CD8-positive, alpha-beta memory T cell (primary cell): ENCODE measurements around the gene DSTN. TPM values are rescaled to one million over a fixed set of nuclear protein-coding genes. Genes with fewer than 3 reads are reported as not detected.

Experiments
- CTCF ChIA-PET: fragments of 350-600 bp; sonication (Branson Sonifier 250); formaldehyde crosslinking; loops from one replicate; lab custom pipeline; 2021; ENCODE audit warnings: antibody characterized with exemption; lab: Charles Lee
- POLR2A ChIA-PET: fragments of 350-600 bp; sonication (Branson Sonifier 250); formaldehyde crosslinking; loops from one replicate; lab custom pipeline; 2021; ENCODE audit warnings: antibody characterized with exemption; lab: Charles Lee
- DNase-seq, 5 donors: peaks; one replicate each; pipeline versions ENCODE4 v3.0.0 to v3.0.0-alpha.2; 2020 to 2022; ENCODE audit warnings: mixed read lengths in 1 of 5
- H3K27ac ChIP-seq: one replicate; pipeline ENCODE4 v1.7.0; 2013; ENCODE audit warnings: low read depth, mild to moderate bottlenecking, low read length, moderate library complexity
- H3K27me3 ChIP-seq: 2 replicates; pipeline ENCODE4 v1.7.0; 2013; ENCODE audit warnings: low read length, mild to moderate bottlenecking; ENCODE audit not compliant: insufficient read depth, poor library complexity, severe bottlenecking
- H3K36me3 ChIP-seq: 2 replicates; pipeline ENCODE4 v1.7.0; 2013; ENCODE audit warnings: mild to moderate bottlenecking, low read length, moderate library complexity; ENCODE audit not compliant: insufficient read depth
- H3K4me1 ChIP-seq: 2 replicates; pipeline ENCODE4 v1.7.0; 2013; ENCODE audit warnings: mild to moderate bottlenecking, low read length, moderate library complexity; ENCODE audit not compliant: insufficient read depth
- H3K4me3 ChIP-seq: 2 replicates; pipeline ENCODE4 v1.7.0; 2013; ENCODE audit warnings: mild to moderate bottlenecking, low read length
- H3K9me3 ChIP-seq: 2 replicates; pipeline ENCODE4 v1.7.0; 2013; ENCODE audit warnings: mild to moderate bottlenecking, low read length
- H3K27ac Mint-ChIP-seq, 8 donors: one replicate each; pipeline ENCODE4 v1.8.0; 2020 to 2021; ENCODE audit warnings: mixed read lengths in 8 of 8, mild to moderate bottlenecking in 6 of 8, inconsistent platforms in 3 of 8, moderate library complexity in 3 of 8
- H3K27me3 Mint-ChIP-seq, 2 donors: one replicate each; pipeline ENCODE4 v1.8.0; 2020 to 2021; ENCODE audit warnings: mixed read lengths in 2 of 2, mild to moderate bottlenecking in 1 of 2, moderate library complexity in 1 of 2
- H3K36me3 Mint-ChIP-seq, 3 donors: one replicate each; pipeline ENCODE4 v1.8.0; 2020 to 2021; ENCODE audit warnings: mixed read lengths in 3 of 3, inconsistent platforms in 1 of 3, mild to moderate bottlenecking in 1 of 3
- H3K4me1 Mint-ChIP-seq, 3 donors: one replicate each; pipeline ENCODE4 v1.8.0; 2020 to 2021; ENCODE audit warnings: mixed read lengths in 3 of 3, inconsistent platforms in 1 of 3, mild to moderate bottlenecking in 1 of 3
- H3K4me3 Mint-ChIP-seq, 7 donors: one replicate each; pipeline ENCODE4 v1.8.0; 2020 to 2021; ENCODE audit warnings: mixed read lengths in 7 of 7, mild to moderate bottlenecking in 6 of 7, moderate library complexity in 4 of 7, inconsistent platforms in 2 of 7
- H3K9me3 Mint-ChIP-seq, 5 donors: one replicate each; pipeline ENCODE4 v1.8.0; 2020 to 2022; ENCODE audit warnings: mixed read lengths in 5 of 5, mild to moderate bottlenecking in 3 of 5, moderate library complexity in 2 of 5, inconsistent platforms in 1 of 5
- polyA plus RNA-seq: library from polyadenylated mRNA; unstranded; fragments of 300-500 nt; fragmentation: Illumina TruSeq; gene quantifications from one replicate; pipeline ENCODE4 v1.2.3, GENCODE V29; 2021
- total RNA-seq, 2 experiments: library from RNA; stranded (reverse); gene quantifications; one replicate each; pipeline ENCODE4 v1.2.3, GENCODE V29; 2021

DSTN gene
- total and polyA plus RNA-seq, 3 experiments from 2014 or later: 66.4 to 135 (median 66.9) TPM

DNA sequence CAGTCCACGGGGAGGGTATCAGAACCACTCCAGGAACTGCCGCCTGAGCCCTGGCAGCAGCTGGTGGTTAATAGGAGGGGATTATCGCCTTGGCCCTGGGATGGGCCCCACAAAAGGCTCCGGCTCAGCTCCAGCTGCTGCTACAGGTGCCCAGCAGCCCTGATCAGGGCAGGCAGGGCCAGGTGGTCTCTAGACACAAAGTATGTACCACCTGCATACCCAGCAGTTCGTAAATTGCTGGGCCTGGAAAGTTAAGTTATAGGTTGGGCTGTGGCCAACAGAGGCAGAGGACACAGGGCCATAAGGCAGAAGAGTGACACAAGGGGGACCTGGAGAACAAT, 77.1 kb downstream of the DSTN start:
- no peak overlapping the region for H3K27ac ChIP-seq
- ChIA-PET CTCF (interaction anchor here (1.3 kb wide), 1 partner anchor 36 kb away, joined by 3 read pairs; the partner anchor contains the start of gene RRBP1), POLR2A (no interaction called here)
- no peaks in the 10 kb centered on the region for H3K36me3 ChIP-seq
- no peaks in the 10 kb centered on the region for H3K4me1 ChIP-seq
- no peaks in the 10 kb centered on the region for H3K27me3 ChIP-seq
- no peak overlapping the region for H3K4me3 ChIP-seq
- no peak for DNase-seq
- Mint-ChIP-seq H3K4me1 (peaks cover 0 to 10% (median 6%) of the 10 kb centered on the region in 3 donors), H3K4me3 (no peak overlapping the region), H3K27ac (peak overlapping the region in 2 of 8 donors; percentile 0 to 14), H3K27me3 (no peaks in the 10 kb centered on the region), H3K36me3 (peaks cover 0 to 15% (median 0%) of the 10 kb centered on the region in 3 donors), H3K9me3 (no peaks in the 10 kb centered on the region)
- H3K9me3 ChIP-seq: no peaks in the 10 kb centered on the region

DNA sequence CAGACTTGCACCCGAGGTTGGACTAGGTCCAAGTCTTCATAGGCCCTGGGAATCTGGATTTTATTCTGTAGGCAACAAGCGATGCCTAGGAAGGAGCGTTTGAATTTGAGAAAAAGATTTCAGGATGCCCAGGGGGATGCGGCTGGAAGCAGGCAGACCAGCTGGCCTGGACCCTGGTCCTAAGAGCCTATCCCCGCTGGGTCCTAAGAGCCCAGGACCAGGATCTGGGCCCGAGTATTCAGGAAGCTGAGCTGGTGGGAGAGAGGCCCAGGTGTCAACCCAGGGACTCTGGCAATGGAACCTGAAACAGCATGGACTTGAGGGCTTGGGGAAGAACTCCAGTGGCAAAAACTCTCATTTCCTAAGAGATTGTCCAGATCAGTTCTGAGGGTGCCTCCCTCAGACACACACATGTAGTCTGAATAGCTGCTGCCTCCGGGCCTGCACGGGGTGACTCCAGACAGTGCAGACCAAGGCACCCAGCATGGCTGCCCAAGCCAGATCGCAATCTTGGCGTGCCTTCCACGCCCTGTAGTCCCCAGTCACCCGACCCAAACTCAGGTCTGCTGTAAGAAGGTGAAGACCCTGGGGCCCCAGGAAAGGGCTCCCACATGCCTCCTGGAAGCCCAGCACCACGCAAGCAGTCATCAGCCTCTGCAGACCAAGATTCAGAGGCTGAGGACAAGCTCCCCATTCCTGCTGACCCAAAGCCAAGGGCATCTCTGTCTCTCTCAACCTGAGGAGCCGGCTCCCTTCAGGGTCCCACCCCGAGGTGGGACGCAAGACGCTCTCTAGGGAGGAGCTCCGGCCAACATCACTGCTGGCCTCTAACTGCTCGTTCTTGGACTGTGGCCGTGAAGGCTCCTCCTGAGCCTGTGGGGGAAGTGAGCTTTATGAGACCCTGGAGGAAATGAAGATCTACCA, 77.8 kb downstream of the DSTN start:
- H3K4me1 Mint-ChIP-seq: peaks cover 0 to 10% (median 6%) of the 10 kb centered on the region in 3 donors
- no peaks in the 10 kb centered on the region for H3K9me3 ChIP-seq
- CTCF ChIA-PET: interaction anchor here (1.3 to 1.9 kb wide), 2 partner anchors 35 to 142 kb away, joined by 3 to 8 read pairs; partner anchors contain the start of gene RRBP1
- H3K9me3 Mint-ChIP-seq: no peaks in the 10 kb centered on the region
- no peak overlapping the region for H3K27ac Mint-ChIP-seq
- no peak overlapping the region for H3K27ac ChIP-seq
- H3K36me3 Mint-ChIP-seq: peaks cover 0 to 9% (median 0%) of the 10 kb centered on the region in 3 donors
- H3K36me3 ChIP-seq: no peaks in the 10 kb centered on the region
- H3K4me3 ChIP-seq: no peak overlapping the region
- peak overlapping the region in 1 of 7 donors; percentile 48 for H3K4me3 Mint-ChIP-seq
- H3K27me3 ChIP-seq: no peaks in the 10 kb centered on the region
- no peaks in the 10 kb centered on the region for H3K27me3 Mint-ChIP-seq
- DNase-seq: no peak
- no peaks in the 10 kb centered on the region for H3K4me1 ChIP-seq
- POLR2A ChIA-PET: no interaction called here

DNA sequence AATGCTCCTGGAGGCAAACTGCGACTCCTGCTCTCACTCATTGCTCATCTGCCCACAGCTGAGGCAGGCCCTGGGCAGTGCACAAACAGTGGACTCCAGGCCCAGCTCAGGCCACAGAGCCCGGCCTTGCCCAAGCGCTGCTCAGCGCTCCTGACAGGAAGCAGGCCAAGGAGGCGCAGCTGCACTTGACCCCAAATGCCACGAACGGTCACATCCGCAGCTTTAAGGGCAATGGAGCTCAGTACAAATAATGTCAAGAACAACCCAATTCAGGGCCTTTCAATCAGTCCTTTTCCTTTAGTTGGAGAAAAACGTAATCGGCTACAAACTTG, 78.4 kb downstream of the DSTN start:
- no peaks in the 10 kb centered on the region for H3K36me3 ChIP-seq
- DNase-seq: no peak
- H3K4me1 ChIP-seq: no peaks in the 10 kb centered on the region
- ChIA-PET CTCF (interaction anchor here (1.4 to 1.9 kb wide), 2 partner anchors 112 to 143 kb away, joined by 5 to 8 read pairs; no protein-coding TSS in a partner anchor), POLR2A (no interaction called here)
- no peaks in the 10 kb centered on the region for H3K27me3 ChIP-seq
- Mint-ChIP-seq H3K27me3 (no peaks in the 10 kb centered on the region), H3K4me1 (peaks cover 0 to 10% (median 6%) of the 10 kb centered on the region in 3 donors), H3K4me3 (no peak overlapping the region), H3K36me3 (peaks cover 0 to 5% (median 0%) of the 10 kb centered on the region in 3 donors), H3K9me3 (no peaks in the 10 kb centered on the region), H3K27ac (no peak overlapping the region)
- H3K9me3 ChIP-seq: no peaks in the 10 kb centered on the region
- H3K4me3 ChIP-seq: no peak overlapping the region
- no peak overlapping the region for H3K27ac ChIP-seq

DNA sequence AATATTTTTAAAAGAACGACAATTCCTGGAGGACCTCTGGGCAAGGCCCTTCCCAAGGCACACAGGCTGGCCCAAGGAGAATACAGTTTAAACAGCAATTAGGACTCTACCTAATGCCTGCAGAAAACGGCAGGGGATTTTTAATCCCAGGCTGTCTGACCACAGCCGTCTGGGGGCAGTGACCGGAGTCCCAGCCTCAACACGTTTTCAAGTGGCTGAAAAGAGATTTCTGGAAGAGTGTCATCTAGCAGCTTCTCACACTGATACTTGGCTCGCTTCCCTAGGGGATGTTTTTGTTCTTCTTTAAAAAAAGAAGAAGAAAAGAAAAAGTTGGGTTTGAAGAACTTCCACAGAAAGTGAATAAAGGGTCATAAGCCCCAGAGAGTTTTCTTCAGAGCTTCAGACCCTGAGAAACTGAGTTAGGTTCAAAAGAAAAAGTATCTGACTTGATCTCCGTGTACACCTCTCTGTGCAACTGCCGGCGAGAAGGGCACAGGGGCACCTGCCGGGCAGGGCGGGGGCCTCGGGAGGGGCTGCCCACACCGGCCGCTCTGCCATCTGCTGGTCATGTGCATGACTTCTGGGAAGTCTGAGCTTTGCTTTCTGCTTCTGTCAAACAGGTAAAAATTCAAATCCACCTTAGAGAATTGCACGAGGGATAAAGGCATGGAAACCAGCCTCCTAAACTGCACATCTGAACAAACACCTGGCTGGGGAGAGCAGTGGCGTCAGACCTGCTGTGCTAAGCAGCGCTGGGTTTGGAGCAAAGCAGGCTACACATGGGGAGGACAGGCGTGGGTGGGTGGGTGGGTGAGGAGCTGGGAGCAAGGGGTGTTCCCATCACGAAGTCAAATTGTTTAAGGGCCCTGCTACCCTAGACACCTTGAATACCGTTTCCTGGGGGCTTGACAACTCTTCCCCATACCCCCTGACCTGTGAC, 79.2 kb downstream of the DSTN start:
- Mint-ChIP-seq H3K9me3 (no peaks in the 10 kb centered on the region), H3K4me3 (peak overlapping the region in 1 of 7 donors; percentile 9), H3K36me3 (no peaks in the 10 kb centered on the region), H3K27me3 (no peaks in the 10 kb centered on the region), H3K4me1 (peaks cover 0 to 10% (median 6%) of the 10 kb centered on the region in 3 donors), H3K27ac (peak overlapping the region in 1 of 8 donors; percentile 14)
- no peaks in the 10 kb centered on the region for H3K9me3 ChIP-seq
- no peak overlapping the region for H3K27ac ChIP-seq
- ChIA-PET POLR2A (no interaction called here), CTCF (interaction anchor here (1.3 to 1.9 kb wide), 5 partner anchors 15 to 290 kb away, joined by 4 to 8 read pairs (median 5); no protein-coding TSS in a partner anchor)
- DNase-seq: peak in 2 of 5 donors; percentile 16 to 40
- H3K27me3 ChIP-seq: no peaks in the 10 kb centered on the region
- no peaks in the 10 kb centered on the region for H3K4me1 ChIP-seq
- no peak overlapping the region for H3K4me3 ChIP-seq
- no peaks in the 10 kb centered on the region for H3K36me3 ChIP-seq

DNA sequence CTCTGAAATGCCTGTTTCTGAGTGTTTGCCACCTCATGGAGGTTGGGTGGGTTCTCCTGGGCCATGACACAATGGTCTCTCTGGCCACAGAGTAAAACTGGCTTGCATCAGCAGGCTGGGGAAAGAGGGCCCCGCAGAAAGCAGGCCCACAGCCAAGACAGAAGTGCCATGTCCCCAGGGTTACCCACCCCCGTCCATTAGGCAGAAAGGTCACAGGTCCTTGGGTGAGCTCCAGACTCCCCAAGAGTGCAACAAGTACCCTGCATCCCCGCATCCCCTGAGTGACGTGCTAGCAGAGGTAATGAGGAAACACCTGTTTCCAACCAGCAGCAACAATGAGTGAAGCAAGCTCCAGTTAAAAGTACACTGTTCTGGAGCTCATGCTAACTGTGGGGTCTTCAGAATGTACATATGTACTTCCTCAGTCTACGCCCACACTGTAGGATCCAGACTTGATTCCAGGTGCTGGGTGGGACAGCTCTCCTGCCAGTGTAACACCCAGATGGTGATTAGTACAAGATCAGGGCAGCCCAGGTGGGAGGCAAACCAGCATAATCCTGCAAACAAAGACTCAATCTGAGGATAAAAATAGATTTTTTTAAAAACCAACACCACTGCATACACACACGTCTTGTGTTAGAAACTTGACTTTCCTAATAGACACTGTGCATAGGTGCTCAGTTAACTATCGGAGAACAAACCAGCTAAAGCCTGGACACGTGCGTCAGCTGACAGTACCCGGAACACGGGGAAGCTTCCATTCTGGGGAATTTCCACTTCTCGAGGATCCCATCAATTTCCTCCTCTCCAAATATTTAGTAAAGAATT, 80.6 kb downstream of the DSTN start:
- Mint-ChIP-seq H3K4me3 (no peak overlapping the region), H3K27ac (peak overlapping the region in 1 of 8 donors; percentile 3), H3K9me3 (no peaks in the 10 kb centered on the region), H3K4me1 (peaks cover 0 to 8% (median 6%) of the 10 kb centered on the region in 3 donors), H3K27me3 (no peaks in the 10 kb centered on the region), H3K36me3 (peaks cover 0 to 4% (median 0%) of the 10 kb centered on the region in 3 donors)
- Histone ChIP-seq H3K4me1 (no peaks in the 10 kb centered on the region), H3K9me3 (no peaks in the 10 kb centered on the region), H3K27me3 (no peaks in the 10 kb centered on the region), H3K27ac (no peak overlapping the region), H3K4me3 (no peak overlapping the region), H3K36me3 (no peaks in the 10 kb centered on the region)
- no peak for DNase-seq
- CTCF ChIA-PET: interaction anchor here (1.6 to 1.7 kb wide), 2 partner anchors 40 to 288 kb away, joined by 4 to 5 read pairs; no protein-coding TSS in a partner anchor
- POLR2A ChIA-PET: interaction anchor here (0.6 kb wide), 1 partner anchor 26 kb away, joined by 3 read pairs; no protein-coding TSS in a partner anchor

DNA sequence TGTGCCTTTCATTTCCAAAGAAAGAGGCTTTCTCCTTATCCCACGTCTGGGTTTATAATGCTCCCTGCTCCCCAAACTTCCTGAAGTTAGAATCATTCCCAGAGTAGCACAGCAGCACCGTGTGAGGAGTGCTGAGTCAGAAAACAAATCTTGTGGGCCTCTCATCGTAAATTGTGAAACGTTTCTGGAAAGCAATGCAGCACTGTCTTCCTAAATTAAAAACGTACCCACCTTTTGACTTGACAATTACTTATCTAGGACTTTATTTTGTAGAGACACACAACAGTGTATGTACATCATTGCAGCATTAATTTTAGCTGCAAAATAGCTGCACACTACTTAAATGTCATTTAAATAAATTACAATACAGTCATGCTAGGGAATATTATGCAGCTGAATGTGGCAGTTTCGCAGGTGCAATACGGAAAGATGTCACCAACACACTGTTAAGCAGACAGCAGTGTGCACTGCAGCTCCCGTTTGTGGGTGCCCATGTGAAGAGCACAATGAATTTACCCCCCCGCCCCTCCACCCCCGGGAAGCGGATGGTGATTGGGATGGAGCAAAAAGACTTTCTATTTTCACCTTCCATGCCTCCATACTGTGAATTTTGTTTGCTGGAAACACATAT, 81.4 kb downstream of the DSTN start:
- no peak overlapping the region for H3K4me3 ChIP-seq
- Mint-ChIP-seq H3K4me3 (no peak overlapping the region), H3K27me3 (no peaks in the 10 kb centered on the region), H3K27ac (peak overlapping the region in 2 of 8 donors; percentile 3 to 15), H3K36me3 (peaks cover 0 to 6% (median 0%) of the 10 kb centered on the region in 3 donors), H3K4me1 (peaks cover 0 to 8% (median 6%) of the 10 kb centered on the region in 3 donors), H3K9me3 (no peaks in the 10 kb centered on the region)
- H3K27ac ChIP-seq: no peak overlapping the region
- H3K36me3 ChIP-seq: no peaks in the 10 kb centered on the region
- DNase-seq: no peak
- ChIA-PET CTCF (interaction anchor here (1.6 kb wide), 1 partner anchor 288 kb away, joined by 5 read pairs; no protein-coding TSS in a partner anchor), POLR2A (interaction anchor here (0.6 kb wide), 1 partner anchor 26 kb away, joined by 3 read pairs; no protein-coding TSS in a partner anchor)
- H3K9me3 ChIP-seq: no peaks in the 10 kb centered on the region
- H3K4me1 ChIP-seq: no peaks in the 10 kb centered on the region
- H3K27me3 ChIP-seq: no peaks in the 10 kb centered on the region
